RWPE2 (cell line): ENCODE data around the gene FBXW12.

Source experiments
- ATAC-seq: fragments of 200-7000 bp; cut with Tn5 transposase; 3 replicates; pipeline ENCODE4 v1.9.1; 2021; ENCODE audit warnings: low read depth
- DNase-seq: peaks from one replicate; pipeline ENCODE4 v3.0.0-alpha.2; 2020; ENCODE audit warnings: low spot score
- H3K27ac ChIP-seq: fragments of 450-650 bp; 2 replicates; pipeline ENCODE4 v1.5.1; 2017; ENCODE audit warnings: mild to moderate bottlenecking; ENCODE audit not compliant: poor library complexity, severe bottlenecking
- H3K27me3 ChIP-seq: fragments of 250-450 bp; sonication (Bioruptor Pico); 2 replicates; pipeline ENCODE4 v1.5.1; 2021; ENCODE audit warnings: mild to moderate bottlenecking, moderate library complexity; ENCODE audit not compliant: insufficient read depth, poor library complexity, severe bottlenecking
- H3K36me3 ChIP-seq: fragments of 250-450 bp; sonication (Bioruptor Pico); 2 replicates; pipeline ENCODE4 v1.5.1; 2020; ENCODE audit warnings: low read depth, mild to moderate bottlenecking, moderate library complexity
- H3K4me1 ChIP-seq: fragments of 250-450 bp; sonication (Bioruptor Pico); 2 replicates; pipeline ENCODE4 v1.5.1; 2021; ENCODE audit warnings: mild to moderate bottlenecking, moderate library complexity; ENCODE audit not compliant: insufficient read depth, poor library complexity, severe bottlenecking
- H3K4me3 ChIP-seq: fragments of 250-450 bp; sonication (Bioruptor Pico); 2 replicates; pipeline ENCODE4 v1.5.1; 2021; ENCODE audit warnings: mild to moderate bottlenecking, moderate library complexity; ENCODE audit not compliant: severe bottlenecking
- H3K9me3 ChIP-seq: fragments of 250-450 bp; sonication (Bioruptor Pico); 2 replicates; pipeline ENCODE4 v1.5.1; 2021; ENCODE audit warnings: mild to moderate bottlenecking, moderate library complexity; ENCODE audit not compliant: severe bottlenecking
- CTCF ChIP-seq: fragments of 450-650 bp; IDR thresholded peaks from one replicate; pipeline ENCODE4 v1.5.1; 2017; ENCODE audit warnings: mild to moderate bottlenecking, moderate library complexity; ENCODE audit not compliant: poor library complexity, severe bottlenecking

The FBXW12 gene

DNA sequence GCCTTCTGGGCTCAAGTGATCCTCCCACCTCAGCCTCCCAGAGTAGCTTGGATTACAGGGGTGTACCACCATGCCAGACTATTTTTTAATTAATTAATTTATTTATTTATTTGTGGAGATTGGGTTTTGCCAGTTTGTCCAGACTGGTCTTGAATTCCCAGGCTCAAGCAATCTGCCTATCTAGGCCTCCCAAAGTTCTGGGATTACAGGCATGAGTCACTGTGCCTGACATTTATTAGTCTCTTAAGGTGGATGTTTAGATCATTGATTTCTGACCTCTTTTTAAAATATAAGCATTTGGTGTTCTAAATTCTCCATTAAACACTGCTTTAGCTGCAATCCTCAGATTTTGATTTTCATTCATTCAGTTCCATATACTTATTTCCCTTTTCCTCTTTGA is 15.6 kb downstream of the FBXW12 start:
- Histone ChIP-seq H3K4me1 (no peaks in the 10 kb centered on the region), H3K4me3 (no peak overlapping the region), H3K27me3 (no peaks in the 10 kb centered on the region), H3K36me3 (no peaks in the 10 kb centered on the region), H3K9me3 (no peaks in the 10 kb centered on the region), H3K27ac (no peak overlapping the region)
- ATAC-seq (0 out of 3 replicates have a peak, but pooled peaks have one; percentile 21), DNase-seq (no peak)
- no peak for TF ChIP-seq CTCF

DNA sequence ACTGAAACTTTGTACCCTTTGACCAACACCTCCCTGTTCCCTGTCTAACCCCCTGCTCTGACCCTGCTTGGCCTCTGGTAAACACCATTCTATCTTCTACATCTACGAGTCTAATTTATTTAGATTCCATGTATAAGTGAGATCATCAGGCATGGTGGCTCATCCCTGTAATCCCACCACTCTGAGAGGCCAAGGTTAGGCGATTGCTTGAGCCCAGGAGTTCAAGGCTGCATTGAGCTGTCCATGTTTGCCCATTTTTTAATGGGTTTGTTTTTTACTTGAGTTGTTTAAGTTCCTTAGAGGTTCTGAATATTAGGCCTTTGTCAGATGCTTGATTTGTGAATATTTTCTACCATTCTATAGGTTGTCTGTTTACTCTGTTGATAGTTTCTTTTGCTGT is 16.9 kb downstream of the FBXW12 start:
- Histone ChIP-seq H3K27me3 (no peaks in the 10 kb centered on the region), H3K27ac (no peak overlapping the region)

DNA sequence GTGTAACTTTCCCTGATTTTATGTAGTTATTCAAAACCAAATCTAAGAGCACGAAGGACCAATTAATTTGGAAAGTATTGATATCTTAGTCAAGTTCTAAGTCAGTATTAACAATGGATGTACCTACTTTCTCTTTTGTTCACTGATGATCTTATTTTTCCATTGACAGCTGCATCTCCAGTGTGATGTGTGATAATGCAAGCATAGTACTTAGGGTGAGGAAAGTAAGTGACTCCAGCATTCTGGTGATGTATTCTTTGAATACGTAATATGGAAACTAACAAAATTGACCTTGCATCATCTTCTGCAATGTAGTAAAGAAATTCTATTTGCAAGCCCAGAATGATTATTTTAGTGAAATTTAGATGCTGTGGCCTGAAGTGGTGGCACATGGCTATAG is 22.4 kb downstream of the FBXW12 start:
- H3K27me3 ChIP-seq: no peaks in the 10 kb centered on the region
- H3K4me3 ChIP-seq: no peak overlapping the region
- no peak overlapping the region for H3K27ac ChIP-seq
- DNase-seq (no peak), ATAC-seq (no peak)
- H3K36me3 ChIP-seq: no peaks in the 10 kb centered on the region
- no peak for TF ChIP-seq CTCF
- H3K4me1 ChIP-seq: no peaks in the 10 kb centered on the region
- no peaks in the 10 kb centered on the region for H3K9me3 ChIP-seq

More for the DNA sequence above, 16.9 kb downstream of the FBXW12 start:
- no peaks in the 10 kb centered on the region for H3K36me3 ChIP-seq
- no peak overlapping the region for H3K4me3 ChIP-seq
- DNase-seq (no peak), ATAC-seq (no peak)
- TF ChIP-seq CTCF: no peak
- no peaks in the 10 kb centered on the region for H3K4me1 ChIP-seq
- no peaks in the 10 kb centered on the region for H3K9me3 ChIP-seq

GRCh38 chr3:48395714-48396113 is 23.7 kb downstream of the FBXW12 start:
- Histone ChIP-seq H3K27ac (no peak overlapping the region), H3K4me3 (no peak overlapping the region), H3K36me3 (peaks cover under 1% of the 10 kb centered on the region; the same call in 1 of the 2 replicates), H3K9me3 (no peaks in the 10 kb centered on the region), H3K27me3 (no peaks in the 10 kb centered on the region), H3K4me1 (no peaks in the 10 kb centered on the region)
- DNase-seq: no peak
- no peak for TF ChIP-seq CTCF
- no peak for ATAC-seq

DNA sequence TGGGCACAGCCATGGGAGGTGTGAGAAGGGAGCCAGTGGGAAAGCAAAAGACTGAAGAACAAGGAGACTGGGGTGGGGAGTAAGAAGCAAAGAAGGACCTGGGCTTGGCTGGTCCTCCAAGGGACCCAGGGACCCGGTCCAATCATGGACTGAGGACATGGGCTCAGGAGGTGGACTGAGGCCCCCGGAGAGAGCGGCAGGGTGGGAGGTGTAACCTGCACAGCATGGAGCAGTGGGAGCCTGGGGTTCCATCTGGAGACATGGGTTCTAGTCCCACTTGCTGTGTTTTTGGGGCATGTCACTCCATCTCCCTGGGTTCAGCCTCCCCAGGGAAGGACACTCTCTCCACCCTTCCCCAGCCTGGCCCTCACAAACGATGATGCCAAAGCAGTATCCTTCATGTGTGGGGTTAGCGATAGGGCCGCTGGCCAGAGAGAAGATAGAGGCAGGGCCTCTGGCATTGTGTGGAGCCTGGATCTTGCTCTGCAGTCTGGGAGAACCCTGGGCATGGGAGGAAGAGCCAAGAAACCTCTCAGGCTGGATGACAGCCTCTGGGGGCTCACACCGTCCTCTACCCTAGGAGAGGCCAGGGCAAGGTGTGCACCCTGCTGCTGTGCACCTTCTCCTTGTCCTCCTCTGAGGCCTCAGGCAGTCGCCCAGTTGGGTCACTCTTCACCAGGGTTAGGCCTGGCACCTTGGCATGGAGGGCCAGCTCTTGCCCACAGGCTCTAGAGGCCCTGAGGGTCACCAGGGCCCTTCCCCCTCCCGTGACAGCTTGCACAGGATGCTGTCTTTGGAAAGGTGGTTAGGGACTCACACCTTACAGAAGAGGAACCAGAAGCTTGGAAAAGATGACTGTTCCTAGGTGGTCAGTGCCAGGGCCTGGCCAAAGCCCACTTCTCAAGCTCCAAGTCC is 26.0 kb downstream of the FBXW12 start:
- DNase-seq: no peak
- H3K36me3 ChIP-seq: peaks cover 20% of the 10 kb centered on the region
- no peak for ATAC-seq
- no peak overlapping the region for H3K4me3 ChIP-seq
- H3K4me1 ChIP-seq: peaks cover 15% of the 10 kb centered on the region
- H3K9me3 ChIP-seq: no peaks in the 10 kb centered on the region
- TF ChIP-seq CTCF: no peak
- no peak overlapping the region for H3K27ac ChIP-seq
- H3K27me3 ChIP-seq: no peaks in the 10 kb centered on the region
